HG02571 (cell line): Measurements from ENCODE around the gene PCDHB7.
"Not testable (repeated sequence)": the region's sequence is repeated elsewhere in the genome, so short reads cannot be mapped to it uniquely, and the experiment has no call there.

Source experiments
- ATAC-seq: cut with Tn5 transposase; IDR thresholded peaks from one replicate; pipeline ENCODE4 v1.9.1; 2021; ENCODE audit warnings: mild to moderate bottlenecking, moderate library complexity; ENCODE audit not compliant: unreplicated experiment

Gene PCDHB7

GRCh38 chr5:141172381-141173204 is at the start of gene PCDHB7:
PCDHB7 (plus strand) TSS chr5:141172644; CDS start chr5:141172836, 192 bp downstream.
- ATAC-seq = no peak

- not testable (repeated sequence) for ATAC-seq
Observed at GRCh38 chr5:141123396-141124135, 48.9 kb upstream of the PCDHB7 start.

DNA sequence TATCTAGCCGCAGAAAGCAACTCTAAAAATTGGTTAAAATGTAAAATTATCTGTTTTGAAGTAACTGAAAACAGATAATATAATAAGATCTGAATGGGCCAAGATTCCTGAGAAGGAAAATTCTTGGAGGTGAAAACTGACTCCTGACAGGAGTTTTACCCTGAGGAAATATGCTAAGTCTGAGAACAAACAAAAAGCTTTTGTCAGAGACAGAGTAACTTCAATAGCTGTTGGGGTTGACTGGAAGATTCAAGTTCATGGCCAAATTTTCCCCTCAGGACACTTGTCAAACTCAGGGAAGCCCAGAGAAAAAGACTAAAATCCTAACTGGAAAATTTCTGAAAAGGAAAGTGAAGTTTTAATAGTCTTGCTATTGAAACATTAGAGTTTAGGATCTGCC is 45.1 kb upstream of the PCDHB7 start:
- no peak for ATAC-seq

- no peak for ATAC-seq
Observed at GRCh38 chr5:141135030-141135717, 37.3 kb upstream of the PCDHB7 start, which contains the start of gene PCDHB5. PCDHB5 (plus strand) TSS chr5:141135206; CDS start chr5:141135435, 229 bp downstream.

DNA sequence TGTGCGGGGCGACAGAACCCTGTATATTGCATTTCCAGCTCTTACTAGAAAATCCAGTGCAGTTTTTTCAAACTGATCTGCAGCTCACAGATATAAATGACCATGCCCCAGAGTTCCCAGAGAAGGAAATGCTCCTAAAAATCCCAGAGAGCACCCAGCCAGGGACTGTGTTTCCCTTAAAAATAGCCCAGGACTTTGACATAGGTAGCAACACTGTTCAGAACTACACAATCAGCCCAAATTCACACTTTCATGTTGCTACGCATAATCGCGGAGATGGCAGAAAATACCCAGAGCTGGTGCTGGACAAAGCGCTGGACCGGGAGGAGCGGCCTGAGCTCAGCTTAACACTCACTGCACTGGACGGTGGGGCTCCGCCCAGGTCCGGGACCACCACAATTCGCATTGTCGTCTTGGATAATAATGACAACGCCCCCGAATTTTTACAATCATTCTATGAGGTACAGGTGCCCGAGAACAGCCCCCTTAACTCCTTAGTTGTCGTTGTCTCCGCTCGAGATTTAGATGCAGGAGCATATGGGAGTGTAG is 36.7 kb upstream of the PCDHB7 start:
- no peak for ATAC-seq

DNA sequence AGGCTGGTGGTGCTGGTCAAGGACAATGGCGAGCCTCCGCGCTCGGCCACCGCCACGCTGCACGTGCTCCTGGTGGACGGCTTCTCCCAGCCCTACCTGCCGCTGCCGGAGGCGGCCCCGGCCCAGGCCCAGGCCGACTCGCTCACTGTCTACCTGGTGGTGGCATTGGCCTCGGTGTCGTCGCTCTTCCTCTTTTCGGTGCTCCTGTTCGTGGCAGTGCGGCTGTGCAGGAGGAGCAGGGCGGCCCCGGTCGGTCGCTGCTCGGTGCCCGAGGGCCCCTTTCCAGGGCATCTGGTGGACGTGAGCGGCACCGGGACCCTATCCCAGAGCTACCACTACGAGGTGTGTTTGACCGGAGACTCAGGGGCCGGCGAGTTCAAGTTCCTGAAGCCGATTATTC is 35.1 kb upstream of the PCDHB7 start:
- not testable (repeated sequence) for ATAC-seq

DNA sequence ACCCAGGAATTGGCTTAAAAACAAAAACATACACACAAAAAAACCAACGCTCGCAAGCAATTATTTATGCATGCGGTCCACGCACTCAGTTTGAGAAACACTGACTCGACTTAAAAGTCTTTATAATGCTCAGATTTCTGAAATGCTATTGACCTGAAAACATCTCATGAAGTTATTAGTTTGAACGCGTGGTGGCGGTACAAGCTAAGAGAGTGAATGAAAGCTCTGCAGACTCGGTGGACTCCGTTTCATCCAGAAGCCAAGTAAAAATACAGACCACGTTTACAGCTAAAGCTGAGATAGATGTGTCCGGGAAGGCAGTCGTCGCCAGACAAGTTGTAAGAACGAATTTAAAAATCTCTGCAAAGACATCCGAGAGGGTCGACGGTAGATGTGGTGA is 22.6 kb upstream of the PCDHB7 start, which contains the start of gene PCDHB6:
Gene PCDHB6, plus strand, starts transcription at position 246 of the 400 bp plus-strand sequence. CDS start 201 bp downstream, outside the sequence.
- no peak for ATAC-seq

DNA sequence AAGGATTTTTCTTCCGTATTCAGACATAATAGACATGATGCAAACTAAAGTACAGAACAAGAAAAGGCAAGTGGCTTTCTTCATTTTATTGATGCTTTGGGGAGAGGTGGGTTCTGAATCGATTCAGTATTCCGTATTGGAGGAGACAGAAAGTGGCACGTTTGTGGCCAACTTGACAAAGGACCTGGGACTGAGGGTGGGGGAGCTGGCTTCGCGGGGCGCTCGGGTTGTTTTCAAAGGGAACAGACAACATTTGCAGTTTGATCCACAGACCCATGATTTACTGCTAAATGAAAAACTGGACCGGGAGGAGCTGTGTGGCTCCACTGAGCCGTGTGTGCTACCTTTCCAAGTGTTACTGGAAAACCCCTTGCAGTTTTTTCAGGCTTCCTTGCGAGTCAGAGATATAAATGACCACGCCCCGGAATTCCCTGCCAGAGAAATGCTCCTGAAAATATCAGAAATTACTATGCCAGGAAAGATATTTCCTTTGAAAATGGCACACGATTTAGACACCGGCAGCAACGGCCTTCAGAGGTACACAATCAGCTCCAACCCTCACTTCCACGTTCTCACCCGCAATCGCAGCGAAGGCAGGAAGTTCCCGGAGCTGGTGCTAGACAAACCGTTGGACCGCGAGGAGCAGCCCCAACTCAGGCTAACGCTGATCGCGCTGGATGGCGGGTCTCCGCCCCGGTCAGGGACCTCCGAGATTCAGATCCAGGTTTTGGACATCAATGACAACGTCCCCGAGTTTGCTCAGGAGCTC is 22.0 kb upstream of the PCDHB7 start:
- ATAC-seq = no peak

- ATAC-seq = no peak
Observed at GRCh38 chr5:141150993-141151325, 21.5 kb upstream of the PCDHB7 start.

GRCh38 chr5:141151632-141152031 is 20.8 kb upstream of the PCDHB7 start:
- ATAC-seq = not testable (repeated sequence)

GRCh38 chr5:141152096-141152495 is 20.3 kb upstream of the PCDHB7 start:
- not testable (repeated sequence) for ATAC-seq

- no peak for ATAC-seq
Observed at GRCh38 chr5:141155540-141156374, 16.7 kb upstream of the PCDHB7 start.

- ATAC-seq = not testable (repeated sequence)
Observed at GRCh38 chr5:141157356-141157755, 15.1 kb upstream of the PCDHB7 start.

DNA sequence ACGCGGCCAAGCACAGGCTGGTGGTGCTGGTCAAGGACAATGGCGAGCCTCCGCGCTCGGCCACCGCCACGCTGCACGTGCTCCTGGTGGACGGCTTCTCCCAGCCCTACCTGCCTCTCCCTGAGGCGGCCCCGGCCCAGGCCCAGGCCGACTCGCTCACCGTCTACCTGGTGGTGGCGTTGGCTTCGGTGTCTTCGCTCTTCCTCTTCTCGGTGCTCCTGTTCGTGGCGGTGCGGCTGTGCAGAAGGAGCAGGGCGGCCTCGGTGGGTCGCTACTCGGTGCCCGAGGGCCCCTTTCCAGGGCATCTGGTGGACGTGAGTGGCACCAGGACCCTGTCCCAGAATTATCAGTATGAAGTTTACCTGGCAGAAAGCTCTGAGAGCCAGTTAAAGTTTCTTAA is 14.5 kb upstream of the PCDHB7 start:
- not testable (repeated sequence) for ATAC-seq

DNA sequence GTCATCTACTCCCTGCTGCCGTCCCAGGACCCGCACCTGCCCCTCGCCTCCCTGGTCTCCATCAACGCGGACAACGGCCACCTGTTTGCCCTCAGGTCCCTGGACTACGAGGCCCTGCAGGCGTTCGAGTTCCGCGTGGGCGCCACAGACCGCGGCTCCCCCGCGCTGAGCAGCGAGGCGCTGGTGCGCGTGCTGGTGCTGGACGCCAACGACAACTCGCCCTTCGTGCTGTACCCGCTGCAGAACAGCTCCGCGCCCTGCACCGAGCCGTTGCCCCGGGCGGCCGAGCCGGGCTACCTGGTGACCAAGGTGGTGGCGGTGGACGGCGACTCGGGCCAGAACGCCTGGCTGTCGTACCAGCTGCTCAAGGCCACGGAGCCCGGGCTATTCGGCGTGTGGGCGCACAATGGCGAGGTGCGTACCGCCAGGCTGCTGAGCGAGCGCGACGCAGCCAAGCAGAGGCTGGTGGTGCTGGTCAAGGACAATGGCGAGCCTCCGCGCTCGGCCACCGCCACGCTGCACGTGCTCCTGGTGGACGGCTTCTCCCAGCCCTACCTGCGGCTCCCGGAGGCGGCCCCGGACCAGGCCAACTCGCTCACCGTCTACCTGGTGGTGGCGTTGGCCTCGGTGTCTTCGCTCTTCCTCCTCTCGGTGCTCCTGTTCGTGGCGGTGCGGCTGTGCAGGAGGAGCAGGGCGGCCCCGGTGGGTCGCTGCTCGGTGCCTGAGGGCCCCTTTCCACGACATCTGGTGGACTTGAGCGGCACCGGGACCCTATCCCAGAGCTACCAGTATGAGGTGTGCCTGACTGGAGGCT is 2.1 kb downstream of the PCDHB7 start:
- ATAC-seq = not testable (repeated sequence)

GRCh38 chr5:141175933-141176332 is 3.5 kb downstream of the PCDHB7 start:
- no peak for ATAC-seq

- not testable (repeated sequence) for ATAC-seq
Observed at GRCh38 chr5:141177577-141178191, 5.2 kb downstream of the PCDHB7 start, which contains the start of gene PCDHB8. PCDHB8 (plus strand) TSS chr5:141177790; CDS start chr5:141178035, 245 bp downstream.

DNA sequence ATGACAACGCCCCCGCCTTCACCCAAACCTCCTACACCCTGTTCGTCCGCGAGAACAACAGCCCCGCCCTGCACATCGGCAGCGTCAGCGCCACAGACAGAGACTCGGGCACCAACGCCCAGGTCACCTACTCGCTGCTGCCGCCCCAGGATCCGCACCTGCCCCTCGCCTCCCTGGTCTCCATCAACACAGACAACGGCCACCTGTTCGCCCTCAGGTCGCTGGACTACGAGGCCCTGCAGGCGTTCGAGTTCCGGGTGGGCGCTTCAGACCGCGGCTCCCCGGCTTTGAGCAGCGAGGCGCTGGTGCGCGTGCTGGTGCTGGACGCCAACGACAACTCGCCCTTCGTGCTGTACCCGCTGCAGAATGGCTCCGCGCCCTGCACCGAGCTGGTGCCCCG is 6.9 kb downstream of the PCDHB7 start:
- not testable (repeated sequence) for ATAC-seq
